Measurements from ENCODE around the gene SH3PXD2A. TPM values are rescaled to one million over a fixed set of nuclear protein-coding genes. Genes with fewer than 3 reads are reported as not detected.
A peak's percentile ranks its signal among the peaks of the same experiment; 100 is the strongest.

Gene SH3PXD2A
- total RNA-seq, 2 experiments from 2014 or later: 6.7 to 7.7 TPM

GRCh38 chr10:103560886-103561285, 294.5 kb downstream of the SH3PXD2A start:
- intact Hi-C loops (cut with DNase I, micrococcal nuclease): no loop called here
- POLR2A ChIA-PET: no interaction called here
- H3K27me3 Mint-ChIP-seq: peaks cover 21% of the 10 kb centered on the region
- H3K27ac Mint-ChIP-seq: no peak overlapping the region
- no peaks in the 10 kb centered on the region for H3K9me3 Mint-ChIP-seq (ENCODE audit: low read depth)
- CTCF ChIA-PET: interaction anchor here (0.7 to 2.0 kb wide), 2 partner anchors 16 to 18 kb away, joined by 3 to 7 read pairs; no protein-coding TSS in a partner anchor
- no peak overlapping the region for H3K4me3 Mint-ChIP-seq
- ATAC-seq: no peak
- H3K36me3 Mint-ChIP-seq (ENCODE audit: low read depth): no peaks in the 10 kb centered on the region
- peaks cover under 1% of the 10 kb centered on the region for H3K4me1 Mint-ChIP-seq
- no peak for DNase-seq

- peaks cover 7% of the 10 kb centered on the region for H3K4me1 Mint-ChIP-seq
- H3K36me3 Mint-ChIP-seq (ENCODE audit: low read depth): no peaks in the 10 kb centered on the region
- intact Hi-C loops (cut with DNase I, micrococcal nuclease): no loop called here
- CTCF ChIA-PET: no interaction called here
- ATAC-seq (no peak), DNase-seq (no peak)
- no peaks in the 10 kb centered on the region for H3K9me3 Mint-ChIP-seq (ENCODE audit: low read depth)
- no peak overlapping the region for H3K27ac Mint-ChIP-seq
- H3K27me3 Mint-ChIP-seq: peaks cover 24% of the 10 kb centered on the region
- POLR2A ChIA-PET: no interaction called here
- H3K4me3 Mint-ChIP-seq: no peak overlapping the region
Observed at GRCh38 chr10:103559776-103560175, 295.6 kb downstream of the SH3PXD2A start.

- Mint-ChIP-seq H3K9me3 (ENCODE audit: low read depth) (no peaks in the 10 kb centered on the region), H3K36me3 (ENCODE audit: low read depth) (no peaks in the 10 kb centered on the region), H3K4me3 (no peak overlapping the region), H3K4me1 (peaks cover 16% of the 10 kb centered on the region), H3K27ac (no peak overlapping the region), H3K27me3 (peaks cover 32% of the 10 kb centered on the region)
- ATAC-seq (no peak), DNase-seq (no peak)
- ChIA-PET POLR2A (no interaction called here), CTCF (interaction anchor here (0.7 to 0.9 kb wide), 2 partner anchors 8 to 1123 kb away, joined by 3 to 4 read pairs; no protein-coding TSS in a partner anchor)
- intact Hi-C loops (cut with DNase I, micrococcal nuclease): no loop called here
Observed at GRCh38 chr10:103558911-103559310, 296.5 kb downstream of the SH3PXD2A start.

GRCh38 chr10:103557455-103557854, 297.9 kb downstream of the SH3PXD2A start:
- DNase-seq (no peak), ATAC-seq (no peak)
- H3K9me3 Mint-ChIP-seq (ENCODE audit: low read depth): no peaks in the 10 kb centered on the region
- intact Hi-C loops (cut with DNase I, micrococcal nuclease): no loop called here
- peaks cover 25% of the 10 kb centered on the region for H3K4me1 Mint-ChIP-seq
- H3K4me3 Mint-ChIP-seq: no peak overlapping the region
- H3K27ac Mint-ChIP-seq: no peak overlapping the region
- ChIA-PET POLR2A (interaction anchor here (0.6 kb wide), 1 partner anchor 503 kb away, joined by 3 read pairs; no protein-coding TSS in a partner anchor), CTCF (interaction anchor here (1.0 kb wide), 1 partner anchor 313 kb away, joined by 5 read pairs; no protein-coding TSS in a partner anchor)
- peaks cover 36% of the 10 kb centered on the region for H3K27me3 Mint-ChIP-seq
- H3K36me3 Mint-ChIP-seq (ENCODE audit: low read depth): no peaks in the 10 kb centered on the region

- Mint-ChIP-seq H3K27ac (no peak overlapping the region), H3K36me3 (ENCODE audit: low read depth) (no peaks in the 10 kb centered on the region), H3K9me3 (ENCODE audit: low read depth) (no peaks in the 10 kb centered on the region), H3K4me3 (no peak overlapping the region), H3K27me3 (peaks cover 36% of the 10 kb centered on the region), H3K4me1 (peaks cover 25% of the 10 kb centered on the region)
- DNase-seq (no peak), ATAC-seq (no peak)
- CTCF ChIA-PET: no interaction called here
- intact Hi-C loops (cut with DNase I, micrococcal nuclease): no loop called here
- POLR2A ChIA-PET: no interaction called here
Observed at GRCh38 chr10:103556383-103557007, 298.9 kb downstream of the SH3PXD2A start.

- ATAC-seq (no peak), DNase-seq (no peak)
- no peak overlapping the region for H3K27ac Mint-ChIP-seq
- ChIA-PET CTCF (interaction anchor here (1.4 kb wide), 1 partner anchor 8 kb away, joined by 5 read pairs; no protein-coding TSS in a partner anchor), POLR2A (no interaction called here)
- H3K9me3 Mint-ChIP-seq (ENCODE audit: low read depth): no peaks in the 10 kb centered on the region
- intact Hi-C loops (cut with DNase I, micrococcal nuclease): loop anchor here in 1 of 2 experiments (2.0 kb wide), 1 partner anchor 29 kb away; no protein-coding TSS in a partner anchor
- H3K36me3 Mint-ChIP-seq (ENCODE audit: low read depth): no peaks in the 10 kb centered on the region
- H3K4me1 Mint-ChIP-seq: peaks cover 25% of the 10 kb centered on the region
- no peak overlapping the region for H3K4me3 Mint-ChIP-seq
- H3K27me3 Mint-ChIP-seq: peaks cover 36% of the 10 kb centered on the region
Observed at GRCh38 chr10:103555712-103556111, 299.7 kb downstream of the SH3PXD2A start.

GRCh38 chr10:103555325-103555649, 300.1 kb downstream of the SH3PXD2A start:
- ChIA-PET POLR2A (interaction anchor here (0.6 kb wide), 1 partner anchor 896 kb away, joined by 6 read pairs; no protein-coding TSS in a partner anchor), CTCF (interaction anchor here (1.0 to 1.4 kb wide), 4 partner anchors 9 to 12 kb away, joined by 3 to 5 read pairs (median 3); no protein-coding TSS in a partner anchor)
- H3K9me3 Mint-ChIP-seq (ENCODE audit: low read depth): no peaks in the 10 kb centered on the region
- H3K36me3 Mint-ChIP-seq (ENCODE audit: low read depth): no peaks in the 10 kb centered on the region
- DNase-seq (no peak), ATAC-seq (no peak)
- peaks cover 36% of the 10 kb centered on the region for H3K27me3 Mint-ChIP-seq
- no peak overlapping the region for H3K4me3 Mint-ChIP-seq
- peaks cover 25% of the 10 kb centered on the region for H3K4me1 Mint-ChIP-seq
- no peak overlapping the region for H3K27ac Mint-ChIP-seq
- intact Hi-C loops (cut with DNase I, micrococcal nuclease): loop anchor here in 1 of 2 experiments (2.0 kb wide), 1 partner anchor 30 kb away; no protein-coding TSS in a partner anchor

GRCh38 chr10:103554488-103555324, 300.7 kb downstream of the SH3PXD2A start:
- H3K4me3 Mint-ChIP-seq: peak overlapping the region; percentile 61
- H3K9me3 Mint-ChIP-seq (ENCODE audit: low read depth): no peaks in the 10 kb centered on the region
- DNase-seq (peak; percentile 57), ATAC-seq (peak; percentile 67)
- H3K27me3 Mint-ChIP-seq: peaks cover 32% of the 10 kb centered on the region
- peak overlapping the region; percentile 44 for H3K27ac Mint-ChIP-seq
- peaks cover 25% of the 10 kb centered on the region for H3K4me1 Mint-ChIP-seq
- no peaks in the 10 kb centered on the region for H3K36me3 Mint-ChIP-seq (ENCODE audit: low read depth)
- ChIA-PET CTCF (interaction anchor here (1.0 to 1.4 kb wide), 4 partner anchors 9 to 12 kb away, joined by 3 to 5 read pairs (median 3); no protein-coding TSS in a partner anchor), POLR2A (interaction anchor here (0.6 kb wide), 1 partner anchor 895 kb away, joined by 6 read pairs; no protein-coding TSS in a partner anchor)
- intact Hi-C loops (cut with DNase I, micrococcal nuclease): loop anchor here in 1 of 2 experiments (2.0 kb wide), 1 partner anchor 30 kb away; no protein-coding TSS in a partner anchor

GRCh38 chr10:103553743-103554487, 301.5 kb downstream of the SH3PXD2A start:
- H3K27me3 Mint-ChIP-seq: peaks cover 29% of the 10 kb centered on the region
- no peaks in the 10 kb centered on the region for H3K36me3 Mint-ChIP-seq (ENCODE audit: low read depth)
- no peak overlapping the region for H3K4me3 Mint-ChIP-seq
- peaks cover 25% of the 10 kb centered on the region for H3K4me1 Mint-ChIP-seq
- CTCF ChIA-PET: interaction anchor here (0.7 kb wide), 1 partner anchor 10 kb away, joined by 4 read pairs; no protein-coding TSS in a partner anchor
- ATAC-seq (peak; percentile 83), DNase-seq (peak; percentile 78)
- peak overlapping the region; percentile 44 for H3K27ac Mint-ChIP-seq
- intact Hi-C loops (cut with DNase I, micrococcal nuclease): loop anchor here in 1 of 2 experiments (2.0 kb wide), 1 partner anchor 31 kb away; no protein-coding TSS in a partner anchor
- POLR2A ChIA-PET: interaction anchor here (0.6 kb wide), 1 partner anchor 103 kb away, joined by 3 read pairs; no protein-coding TSS in a partner anchor
- H3K9me3 Mint-ChIP-seq (ENCODE audit: low read depth): no peaks in the 10 kb centered on the region

GRCh38 chr10:103552856-103553742, 302.3 kb downstream of the SH3PXD2A start:
- POLR2A ChIA-PET: interaction anchor here (0.6 kb wide), 1 partner anchor 102 kb away, joined by 3 read pairs; no protein-coding TSS in a partner anchor

More at GRCh38 chr10:103552856-103553742, 302.3 kb downstream of the SH3PXD2A start:
- Mint-ChIP-seq H3K9me3 (ENCODE audit: low read depth) (no peaks in the 10 kb centered on the region), H3K4me3 (no peak overlapping the region), H3K27ac (peak overlapping the region; percentile 53), H3K36me3 (ENCODE audit: low read depth) (no peaks in the 10 kb centered on the region), H3K4me1 (peaks cover 25% of the 10 kb centered on the region), H3K27me3 (peaks cover 23% of the 10 kb centered on the region)
- ATAC-seq: no peak
- DNase-seq: no peak
- intact Hi-C loops (cut with DNase I, micrococcal nuclease): no loop called here
- CTCF ChIA-PET: interaction anchor here (0.6 to 0.7 kb wide), 3 partner anchors 11 to 249 kb away, joined by 3 to 5 read pairs (median 4); no protein-coding TSS in a partner anchor

Data from activated CD4-positive, alpha-beta T cell treated with anti-CD3 and anti-CD28 coated beads for 36 hours (primary cell).